ENCODE measurements around the gene PTCH1. TPM values are rescaled to one million over a fixed set of nuclear protein-coding genes. Genes with fewer than 3 reads are reported as not detected.
A peak's percentile ranks its signal among the peaks of the same experiment; 100 is the strongest.

The PTCH1 gene
- total RNA-seq, 2 experiments from 2014 or later, result 15.8 to 17.0 TPM

DNA sequence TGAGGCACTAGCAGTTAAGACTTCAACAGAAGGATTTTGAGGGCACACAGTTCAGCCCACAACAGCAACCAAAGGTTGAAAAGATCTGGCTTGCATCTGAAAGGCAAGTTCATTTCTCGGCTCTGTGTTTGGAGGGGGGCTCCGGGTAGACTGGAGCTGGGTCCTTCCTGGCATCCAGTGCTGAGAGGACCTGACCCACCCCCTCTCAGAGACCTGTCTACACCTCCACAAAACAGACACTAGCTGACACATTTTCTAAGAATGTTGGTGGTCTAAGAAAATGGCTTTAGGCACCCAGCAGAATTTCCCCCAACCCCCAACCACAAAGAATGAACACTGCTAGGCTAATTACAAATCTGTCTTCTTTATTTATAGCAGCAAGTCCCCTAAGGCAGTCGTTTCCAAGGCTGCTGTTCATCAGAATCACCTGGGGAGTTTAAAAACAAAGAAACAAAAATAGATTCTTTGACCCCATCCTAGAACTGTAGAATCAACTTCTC is 6.2 kb upstream of the PTCH1 start:
- intact Hi-C loops (cut with DNase I, micrococcal nuclease), result no loop called here
- Mint-ChIP-seq H3K4me3 (no peak overlapping the region), H3K4me1 (ENCODE audit: low read depth) (no peaks in the 10 kb centered on the region), H3K27ac (no peak overlapping the region), H3K9me3 (peaks cover 6% of the 10 kb centered on the region), H3K27me3 (peaks cover 6% of the 10 kb centered on the region), H3K36me3 (ENCODE audit: low read depth) (no peaks in the 10 kb centered on the region)
- TF ChIP-seq, protein P1, sequence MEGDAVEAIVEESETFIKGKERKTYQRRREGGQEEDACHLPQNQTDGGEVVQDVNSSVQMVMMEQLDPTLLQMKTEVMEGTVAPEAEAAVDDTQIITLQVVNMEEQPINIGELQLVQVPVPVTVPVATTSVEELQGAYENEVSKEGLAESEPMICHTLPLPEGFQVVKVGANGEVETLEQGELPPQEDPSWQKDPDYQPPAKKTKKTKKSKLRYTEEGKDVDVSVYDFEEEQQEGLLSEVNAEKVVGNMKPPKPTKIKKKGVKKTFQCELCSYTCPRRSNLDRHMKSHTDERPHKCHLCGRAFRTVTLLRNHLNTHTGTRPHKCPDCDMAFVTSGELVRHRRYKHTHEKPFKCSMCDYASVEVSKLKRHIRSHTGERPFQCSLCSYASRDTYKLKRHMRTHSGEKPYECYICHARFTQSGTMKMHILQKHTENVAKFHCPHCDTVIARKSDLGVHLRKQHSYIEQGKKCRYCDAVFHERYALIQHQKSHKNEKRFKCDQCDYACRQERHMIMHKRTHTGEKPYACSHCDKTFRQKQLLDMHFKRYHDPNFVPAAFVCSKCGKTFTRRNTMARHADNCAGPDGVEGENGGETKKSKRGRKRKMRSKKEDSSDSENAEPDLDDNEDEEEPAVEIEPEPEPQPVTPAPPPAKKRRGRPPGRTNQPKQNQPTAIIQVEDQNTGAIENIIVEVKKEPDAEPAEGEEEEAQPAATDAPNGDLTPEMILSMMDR (IDR thresholded peaks at IDR 0.05), result no peak
- ChIA-PET CTCF (no interaction called here), POLR2A (no interaction called here)
- Histone ChIP-seq H3K27ac (ENCODE audit: low read depth in 1 of 2, low read length in 2 of 2) (no peak overlapping the region), H3K36me3 (ENCODE audit: insufficient read depth, low read length) (no peaks in the 10 kb centered on the region), H3K27me3 (ENCODE audit: control insufficient read depth in 1 of 2, insufficient read depth in 2 of 2, low read length in 2 of 2) (no peaks in the 10 kb centered on the region), H3K9me3 (ENCODE audit: control insufficient read depth in 1 of 2, insufficient read depth in 1 of 2, low read length in 2 of 2) (peaks cover 0 to 8% of the 10 kb centered on the region in 2 experiments), H3K4me1 (ENCODE audit: insufficient read depth, low read length) (no peaks in the 10 kb centered on the region), H3K4me3 (ENCODE audit: low read length) (no peak overlapping the region)
- ATAC-seq (ENCODE audit: poor library complexity) (no peak), DNase-seq (no peak)

DNA sequence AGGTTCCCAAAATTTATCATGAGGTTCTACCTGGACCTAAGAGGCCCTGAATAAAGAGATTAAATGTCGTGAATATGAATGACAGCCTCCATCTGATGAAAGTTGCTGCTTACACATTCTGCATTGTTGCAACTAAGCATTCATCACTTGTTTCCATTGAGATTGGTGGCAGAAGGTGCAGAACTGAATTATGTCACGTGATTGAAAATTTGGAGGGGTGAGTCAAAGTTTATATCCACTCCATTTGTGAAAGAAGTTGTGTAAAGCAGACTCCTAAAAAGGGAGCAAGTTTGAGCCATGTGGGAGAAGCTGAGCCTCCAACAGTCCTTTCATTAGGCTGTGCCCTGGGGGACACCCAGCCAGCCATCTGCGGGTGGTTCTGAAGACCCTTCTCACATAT is 4.9 kb upstream of the PTCH1 start:
- Mint-ChIP-seq H3K9me3 (peaks cover 6% of the 10 kb centered on the region), H3K4me3 (no peak overlapping the region), H3K27me3 (peaks cover under 1% of the 10 kb centered on the region), H3K27ac (no peak overlapping the region), H3K4me1 (ENCODE audit: low read depth) (peaks cover under 1% of the 10 kb centered on the region), H3K36me3 (ENCODE audit: low read depth) (peaks cover under 1% of the 10 kb centered on the region)
- CTCF ChIA-PET, result no interaction called here
- Histone ChIP-seq H3K27me3 (ENCODE audit: control insufficient read depth in 1 of 2, insufficient read depth in 2 of 2, low read length in 2 of 2) (peaks cover 0 to 3% of the 10 kb centered on the region in 2 experiments), H3K4me3 (ENCODE audit: low read length) (no peak overlapping the region), H3K36me3 (ENCODE audit: insufficient read depth, low read length) (no peaks in the 10 kb centered on the region), H3K27ac (ENCODE audit: low read depth in 1 of 2, low read length in 2 of 2) (no peak overlapping the region), H3K9me3 (ENCODE audit: control insufficient read depth in 1 of 2, insufficient read depth in 1 of 2, low read length in 2 of 2) (peaks cover 0 to 8% of the 10 kb centered on the region in 2 experiments), H3K4me1 (ENCODE audit: insufficient read depth, low read length) (peaks cover 7% of the 10 kb centered on the region)
- ATAC-seq (ENCODE audit: poor library complexity) (no peak), DNase-seq (no peak)
- POLR2A ChIA-PET, result no interaction called here
- intact Hi-C loops (cut with DNase I, micrococcal nuclease), result no loop called here
- TF ChIP-seq, protein P1 (IDR thresholded peaks at IDR 0.05), result no peak

DNA sequence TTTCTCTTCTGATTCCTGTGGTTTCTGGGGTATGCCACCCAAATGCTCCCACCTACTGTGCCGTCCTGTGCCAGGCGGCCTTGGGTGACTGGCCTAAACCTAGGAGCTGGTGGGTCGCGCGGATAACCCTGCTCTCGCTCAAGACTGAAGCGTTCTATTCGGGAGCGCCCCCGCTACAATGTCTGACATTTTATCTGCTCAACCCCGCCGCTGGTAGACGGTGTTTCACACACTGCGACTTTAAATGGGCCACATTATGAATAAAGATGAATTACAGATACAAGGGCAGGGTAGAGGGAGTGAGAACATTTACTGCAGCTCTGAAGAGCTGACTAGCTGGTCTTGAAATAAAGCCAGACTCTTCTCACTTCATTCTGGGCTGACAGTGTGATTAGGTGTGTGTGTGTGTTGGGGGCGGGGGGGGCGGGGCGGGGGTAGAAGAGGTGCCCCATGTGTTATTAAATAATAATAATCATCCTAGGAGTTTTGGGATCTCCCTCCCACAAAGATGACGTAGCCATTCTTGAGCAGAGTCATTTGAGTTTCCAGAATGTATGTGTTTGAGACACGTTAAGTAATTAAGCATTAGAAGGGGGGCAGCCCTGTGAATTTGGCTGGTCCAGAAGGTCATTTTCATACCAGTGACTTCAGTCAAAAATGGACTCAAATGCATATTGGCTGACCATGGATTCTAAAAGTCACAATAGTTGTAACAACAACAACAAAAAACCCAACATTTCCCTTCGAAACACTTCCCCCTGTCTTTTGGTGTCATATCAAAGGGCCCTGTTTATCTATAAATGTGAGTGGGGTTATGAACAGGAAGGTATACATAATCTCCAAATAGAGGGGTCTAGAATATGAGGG is 1.0 kb upstream of the PTCH1 start:
- peaks cover 21% of the 10 kb centered on the region for H3K4me1 ChIP-seq (ENCODE audit: insufficient read depth, low read length)
- POLR2A ChIA-PET, result interaction anchor here (1.9 to 2.7 kb wide), 2 partner anchors 11 to 55 kb away, joined by 7 to 8 read pairs; no protein-coding TSS in a partner anchor

More for the DNA sequence above, 1.0 kb upstream of the PTCH1 start:
- Histone ChIP-seq H3K36me3 (ENCODE audit: insufficient read depth, low read length) (no peaks in the 10 kb centered on the region), H3K27me3 (ENCODE audit: control insufficient read depth in 1 of 2, insufficient read depth in 2 of 2, low read length in 2 of 2) (peaks cover 0 to 10% of the 10 kb centered on the region in 2 experiments), H3K27ac (ENCODE audit: low read depth in 1 of 2, low read length in 2 of 2) (no peak overlapping the region), H3K4me3 (ENCODE audit: low read length) (no peak overlapping the region), H3K9me3 (ENCODE audit: control insufficient read depth in 1 of 2, insufficient read depth in 1 of 2, low read length in 2 of 2) (peaks cover 0 to 8% of the 10 kb centered on the region in 2 experiments)
- DNase-seq (no peak), ATAC-seq (ENCODE audit: poor library complexity) (no peak)
- peaks cover 6% of the 10 kb centered on the region for H3K9me3 Mint-ChIP-seq
- CTCF ChIA-PET, result no interaction called here
- H3K27me3 Mint-ChIP-seq, result peaks cover 12% of the 10 kb centered on the region
- TF ChIP-seq, protein P1 (IDR thresholded peaks at IDR 0.05), result no peak
- H3K27ac Mint-ChIP-seq, result no peak overlapping the region
- H3K4me3 Mint-ChIP-seq, result peak overlapping the region; percentile 79
- intact Hi-C loops (cut with DNase I, micrococcal nuclease), result no loop called here
- H3K36me3 Mint-ChIP-seq (ENCODE audit: low read depth), result peaks cover 4% of the 10 kb centered on the region
- H3K4me1 Mint-ChIP-seq (ENCODE audit: low read depth), result peaks cover 25% of the 10 kb centered on the region

Data from CD4-positive, alpha-beta T cell (primary cell).